GM18951 (cell line): ENCODE results near the gene TSPAN31.

Experiments used
- POLR2A ChIP-seq: IDR thresholded peaks from 4 replicates; pipeline ENCODE4 v1.6.1; 2011; ENCODE audit warnings: mild to moderate bottlenecking; ENCODE audit not compliant: insufficient read length, insufficient read depth; ENCODE audit errors: extremely low read depth
- in situ Hi-C: fragments of 300-500 bp; cut with MboI; formaldehyde crosslinking; loops from one replicate; pipeline ENCODE4 v1.12.0; 2022; ENCODE audit warnings: low sequenced_read_pairs, mixed read lengths, inconsistent platforms; ENCODE audit not compliant: unreplicated experiment

The TSPAN31 gene

DNA sequence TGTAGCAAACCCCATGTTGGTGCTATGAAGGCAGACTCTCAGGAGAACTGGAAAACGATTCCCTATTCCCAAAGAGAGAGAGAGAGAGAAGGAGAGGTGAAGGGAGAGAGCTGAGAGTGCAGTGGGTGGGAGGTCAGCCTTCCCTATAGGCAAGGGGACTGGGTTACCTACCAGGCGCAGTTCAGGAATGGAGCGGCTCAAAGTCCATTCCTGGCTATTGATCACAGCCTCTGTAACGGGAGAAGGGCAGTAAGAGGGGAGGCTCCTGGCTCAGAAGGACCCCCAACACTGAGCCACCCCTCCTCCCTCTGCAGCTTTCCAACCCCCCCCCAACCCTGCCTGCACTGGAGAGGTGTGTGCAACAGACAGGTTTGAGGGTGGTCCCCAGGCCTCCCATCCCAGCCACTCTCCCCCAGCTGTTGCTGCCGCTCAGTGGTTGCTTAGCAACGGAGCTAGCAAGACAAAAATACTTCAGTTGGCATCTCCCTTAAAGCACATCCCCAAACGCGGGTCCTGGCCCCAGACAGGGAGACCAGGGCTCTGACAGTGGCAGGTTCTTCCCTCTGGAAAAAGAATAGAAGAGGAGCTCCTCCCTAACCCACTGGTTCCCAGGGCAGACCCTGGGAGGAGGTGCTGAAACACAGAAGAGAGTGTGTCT, 9.5 kb upstream of the TSPAN31 start:
- TF ChIP-seq POLR2A: no peak
- in situ Hi-C loops: no loop called here

DNA sequence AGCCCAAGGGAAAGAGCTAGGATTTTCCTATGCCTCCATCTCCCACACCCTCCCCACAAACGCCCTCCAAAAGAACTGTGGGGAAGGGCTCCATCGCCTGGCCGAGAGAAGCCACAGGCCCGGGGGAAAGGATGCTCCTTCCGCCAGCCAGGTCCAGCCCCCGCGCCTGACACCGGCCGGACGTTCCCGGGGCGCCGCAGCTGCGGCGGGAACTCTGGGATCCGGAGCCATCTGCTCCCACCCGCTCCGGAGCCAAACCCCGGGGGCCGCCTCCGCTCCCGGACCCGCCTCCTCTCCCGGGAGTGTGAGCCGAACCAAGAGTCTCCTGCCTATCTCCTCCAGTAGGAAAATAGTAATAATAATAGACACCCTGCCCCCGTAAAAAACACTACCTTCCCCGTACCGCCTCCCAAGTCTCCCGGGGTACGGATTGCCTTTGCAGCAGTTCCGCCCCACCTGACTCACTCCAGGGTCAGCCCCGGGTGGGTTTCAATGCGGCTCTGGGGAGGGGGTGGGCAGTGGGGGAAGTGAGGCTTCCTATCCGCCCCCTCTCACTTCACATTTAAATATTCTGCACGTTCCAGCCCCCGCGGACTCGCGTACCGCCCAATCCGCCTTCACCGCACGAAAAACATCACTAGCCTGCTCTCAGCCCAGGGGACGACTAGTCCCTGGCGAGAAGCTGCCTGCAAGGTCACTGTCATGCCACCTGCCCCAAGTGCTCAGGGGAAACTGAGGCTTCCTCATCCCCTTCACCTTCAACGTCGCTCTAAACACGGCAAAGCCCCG, 8.7 kb upstream of the TSPAN31 start:
- TF ChIP-seq POLR2A: no peak
- in situ Hi-C loops: no loop called here

DNA sequence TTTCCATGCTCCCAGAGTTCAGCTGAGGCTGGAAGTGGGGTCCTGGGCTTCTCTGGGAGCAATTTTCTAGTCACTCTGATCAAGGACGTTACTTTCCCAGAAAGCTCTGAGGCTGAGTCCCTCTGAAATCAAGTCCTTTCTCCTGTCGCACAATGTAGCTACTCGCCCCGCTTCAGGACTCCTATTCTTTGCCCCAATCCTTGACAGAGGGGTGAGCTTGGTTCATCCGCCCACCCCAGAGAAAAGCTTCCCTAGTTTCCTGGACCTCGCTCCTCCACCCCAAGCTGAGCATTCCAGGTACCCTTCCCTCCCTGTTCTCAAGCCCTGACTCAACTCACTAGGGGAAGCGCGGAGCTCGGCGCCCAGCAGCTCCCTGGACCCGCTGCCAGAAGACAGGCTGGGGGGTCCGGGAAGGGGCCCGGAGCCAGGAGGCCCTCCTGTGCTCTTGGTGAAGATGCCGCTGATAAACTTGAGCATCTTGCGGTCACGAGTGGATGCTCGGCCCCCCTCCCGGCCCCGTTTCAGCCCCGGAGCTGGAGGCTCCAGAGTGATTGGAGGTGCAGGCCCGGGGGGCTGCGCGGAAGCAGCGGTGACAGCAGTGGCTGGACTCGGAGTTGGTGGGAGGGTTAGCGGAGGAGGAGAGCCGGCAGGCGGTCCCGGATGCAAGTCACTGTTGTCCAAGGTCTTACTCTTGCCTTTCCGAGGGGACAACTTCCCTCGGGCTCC, 7.9 kb upstream of the TSPAN31 start:
- in situ Hi-C loops: no loop called here
- no peak for TF ChIP-seq POLR2A

DNA sequence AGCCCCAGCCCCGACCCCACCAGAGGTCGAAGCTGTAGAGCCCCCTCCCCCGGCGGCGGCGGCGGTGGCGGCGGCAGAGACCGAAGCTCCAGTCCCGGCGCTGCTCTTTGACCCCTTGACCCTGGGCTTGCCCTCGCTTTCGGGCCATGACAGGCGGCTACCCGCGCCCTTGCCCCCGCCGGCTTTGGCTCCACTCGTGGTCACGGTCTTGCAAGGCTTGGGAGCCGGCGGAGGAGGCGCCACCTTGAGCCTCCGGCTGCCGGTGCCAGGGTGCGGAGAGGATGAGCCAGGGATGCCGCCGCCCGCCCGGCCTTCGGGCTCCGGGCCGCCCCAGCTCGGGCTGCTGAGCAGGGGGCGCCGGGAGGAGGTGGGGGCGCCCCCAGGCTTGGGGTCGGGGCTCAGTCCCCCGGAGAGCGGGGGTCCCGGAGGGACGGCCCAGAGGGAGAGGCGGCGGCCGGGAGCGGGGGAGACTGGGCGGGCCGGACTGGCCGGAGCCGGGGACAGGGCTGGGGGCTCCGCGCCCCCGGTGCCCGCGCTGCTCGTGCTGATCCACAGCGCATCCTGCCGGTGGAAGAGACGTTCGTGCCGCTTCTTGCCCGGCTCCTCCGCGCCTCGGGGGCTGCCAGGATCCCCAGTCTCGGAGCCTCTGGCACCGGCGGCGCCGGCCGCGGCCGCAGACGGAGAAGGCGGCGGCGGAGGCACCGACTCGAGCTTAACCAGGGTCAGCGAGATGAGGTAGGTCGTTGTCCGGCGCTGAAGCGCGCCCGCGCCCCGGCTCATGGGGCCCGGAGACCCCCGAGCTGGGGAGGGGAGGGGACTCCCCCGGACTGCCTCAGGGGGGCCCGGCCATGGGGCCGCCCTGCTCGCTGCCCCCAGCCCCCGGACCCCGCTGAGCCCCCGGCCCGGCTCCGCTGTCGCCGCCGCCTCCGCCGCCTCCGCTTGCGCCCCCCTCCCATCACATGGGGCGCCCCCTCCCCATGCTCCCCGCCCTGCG, 7.1 kb upstream of the TSPAN31 start:
- in situ Hi-C loops: no loop called here
- no peak for TF ChIP-seq POLR2A

DNA sequence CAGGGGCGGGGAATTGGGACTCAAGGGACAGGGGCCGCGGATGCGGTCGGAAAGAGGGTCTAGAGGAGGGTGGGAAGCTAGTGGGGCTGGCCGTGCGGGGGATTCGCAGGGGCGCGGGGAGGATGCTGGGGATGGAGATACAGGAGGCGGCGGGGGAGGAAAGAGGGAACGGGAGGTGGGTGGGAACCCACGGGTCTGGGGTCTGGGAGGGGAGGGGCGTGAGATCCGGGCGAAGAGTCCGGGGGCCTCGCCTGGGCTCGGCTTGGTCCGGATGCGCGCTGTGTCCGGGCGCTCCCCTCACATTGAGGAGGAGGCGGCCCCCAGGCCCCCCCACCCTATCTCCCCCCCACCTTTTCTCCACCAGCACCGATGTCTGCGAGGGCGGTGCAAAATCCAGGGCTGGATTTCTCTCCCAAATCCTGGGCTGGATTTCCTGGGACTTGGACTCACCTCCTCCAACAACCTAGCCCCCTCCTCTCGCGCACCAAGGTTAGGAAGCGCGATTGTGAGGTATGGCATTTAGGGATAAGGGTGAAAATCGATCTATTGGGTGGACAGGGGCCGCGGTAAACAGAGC, 6.1 kb upstream of the TSPAN31 start, which contains the start of gene AGAP2:
AGAP2 (minus strand) TSS at position 82 of the 577 bp plus-strand sequence. CDS start 496 bp downstream, outside the sequence.
- TF ChIP-seq POLR2A: no peak
- in situ Hi-C loops: no loop called here

DNA sequence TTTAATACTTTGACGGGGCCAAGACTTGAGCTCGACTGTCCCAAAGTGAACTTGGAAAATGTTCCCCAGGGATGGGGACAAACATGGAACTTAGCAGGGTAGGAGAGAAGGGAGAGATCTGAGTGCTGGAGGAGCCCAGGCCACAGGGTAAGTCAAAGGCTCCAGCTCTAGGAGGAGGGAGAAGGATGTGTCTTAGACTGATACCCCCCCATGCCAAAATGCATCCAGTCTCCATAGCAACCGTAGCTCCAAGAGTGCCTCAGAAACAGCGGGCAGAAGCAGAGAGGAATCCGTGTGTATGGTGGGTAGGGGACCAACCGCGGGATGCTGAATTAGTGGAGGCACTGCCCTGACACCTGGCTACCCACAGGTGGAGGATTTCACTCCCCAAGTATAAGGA, 5.5 kb upstream of the TSPAN31 start:
- in situ Hi-C loops: no loop called here
- TF ChIP-seq POLR2A: no peak

DNA sequence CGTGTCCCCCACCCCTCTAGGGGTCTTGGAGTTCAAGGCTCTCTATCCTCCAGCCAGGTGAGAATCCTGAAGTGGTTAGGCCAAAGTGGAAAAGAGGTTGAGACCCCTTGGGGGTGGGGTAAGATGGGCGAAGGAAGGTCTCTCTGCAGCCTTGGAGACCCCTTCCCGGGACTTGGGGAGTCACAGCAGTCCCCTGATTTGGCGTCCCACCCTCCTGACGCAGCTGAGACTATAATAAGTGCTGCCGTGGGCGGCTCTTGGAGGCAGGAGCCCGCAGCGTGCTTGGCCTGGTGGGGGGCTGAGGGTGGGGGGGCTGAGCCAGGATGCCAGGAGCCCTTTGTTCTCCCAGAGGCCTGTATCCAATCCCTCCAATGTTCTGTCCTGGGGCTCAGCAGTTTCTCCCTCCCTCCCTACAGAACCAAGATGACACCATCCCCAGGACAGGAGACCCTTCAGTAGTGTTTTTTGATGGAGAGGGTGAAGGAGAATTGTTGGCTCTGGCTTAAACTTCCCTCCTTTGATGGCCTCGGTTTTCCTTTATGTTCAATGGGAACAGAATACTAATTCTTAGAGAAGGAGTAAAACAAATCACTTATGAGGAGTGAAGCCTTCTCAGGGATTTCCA, 4.8 kb upstream of the TSPAN31 start:
- in situ Hi-C loops: no loop called here
- no peak for TF ChIP-seq POLR2A

DNA sequence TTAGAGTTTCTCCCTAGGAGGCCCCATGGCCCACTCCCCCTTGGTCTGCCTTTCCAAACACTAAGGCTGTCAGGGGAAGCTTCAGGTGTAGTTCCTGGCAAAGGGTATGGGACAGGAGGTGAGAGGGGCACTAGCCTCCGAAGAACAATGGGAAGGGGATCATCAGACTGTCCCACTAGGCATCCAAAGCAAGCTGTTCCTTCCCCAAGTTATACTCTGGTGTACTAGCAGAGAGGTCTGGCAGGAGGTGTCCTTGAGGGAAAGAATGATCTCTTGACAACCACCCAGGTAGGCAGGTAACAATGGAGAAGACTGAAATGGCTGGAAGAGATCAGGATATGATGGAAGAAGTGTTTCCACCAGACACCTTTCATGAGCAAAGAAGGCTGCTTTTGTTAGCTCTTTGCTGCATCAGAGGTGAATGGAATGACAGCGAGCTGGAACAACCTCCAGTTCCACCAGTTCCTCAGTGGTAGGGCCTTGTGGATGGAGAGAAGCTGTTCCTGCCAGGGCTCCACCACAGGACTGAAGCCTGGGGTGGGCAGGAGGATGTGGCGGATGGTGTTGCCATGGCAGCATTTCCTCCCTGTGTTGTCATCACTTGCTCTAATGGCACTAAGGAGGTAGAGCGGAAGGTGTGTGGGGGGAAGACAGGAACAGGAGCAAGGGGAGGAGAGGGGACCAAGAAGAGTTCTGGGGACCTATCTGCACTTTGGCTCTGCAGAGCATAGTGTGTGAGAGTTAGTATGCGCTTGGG, 4.0 kb upstream of the TSPAN31 start:
- no peak for TF ChIP-seq POLR2A
- in situ Hi-C loops: no loop called here

DNA sequence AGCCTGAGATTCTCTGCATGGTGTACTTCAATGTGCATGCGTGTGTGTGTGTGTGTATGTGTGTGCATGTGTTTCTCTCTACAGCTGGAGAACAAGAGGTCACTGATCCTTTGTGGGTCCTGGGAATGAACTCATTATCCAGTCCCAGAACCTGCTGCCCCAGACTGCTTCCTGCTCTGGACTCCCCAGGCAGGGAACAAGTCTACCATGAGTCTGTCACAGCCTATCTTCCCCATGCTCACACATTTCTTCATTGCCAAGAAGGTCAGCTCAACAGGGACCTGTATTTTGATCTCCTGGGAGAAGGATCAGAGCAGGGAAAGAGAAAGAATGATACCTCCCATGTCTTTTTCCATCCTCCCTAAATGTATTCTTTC, 3.4 kb upstream of the TSPAN31 start:
- in situ Hi-C loops: no loop called here
- no peak for TF ChIP-seq POLR2A

DNA sequence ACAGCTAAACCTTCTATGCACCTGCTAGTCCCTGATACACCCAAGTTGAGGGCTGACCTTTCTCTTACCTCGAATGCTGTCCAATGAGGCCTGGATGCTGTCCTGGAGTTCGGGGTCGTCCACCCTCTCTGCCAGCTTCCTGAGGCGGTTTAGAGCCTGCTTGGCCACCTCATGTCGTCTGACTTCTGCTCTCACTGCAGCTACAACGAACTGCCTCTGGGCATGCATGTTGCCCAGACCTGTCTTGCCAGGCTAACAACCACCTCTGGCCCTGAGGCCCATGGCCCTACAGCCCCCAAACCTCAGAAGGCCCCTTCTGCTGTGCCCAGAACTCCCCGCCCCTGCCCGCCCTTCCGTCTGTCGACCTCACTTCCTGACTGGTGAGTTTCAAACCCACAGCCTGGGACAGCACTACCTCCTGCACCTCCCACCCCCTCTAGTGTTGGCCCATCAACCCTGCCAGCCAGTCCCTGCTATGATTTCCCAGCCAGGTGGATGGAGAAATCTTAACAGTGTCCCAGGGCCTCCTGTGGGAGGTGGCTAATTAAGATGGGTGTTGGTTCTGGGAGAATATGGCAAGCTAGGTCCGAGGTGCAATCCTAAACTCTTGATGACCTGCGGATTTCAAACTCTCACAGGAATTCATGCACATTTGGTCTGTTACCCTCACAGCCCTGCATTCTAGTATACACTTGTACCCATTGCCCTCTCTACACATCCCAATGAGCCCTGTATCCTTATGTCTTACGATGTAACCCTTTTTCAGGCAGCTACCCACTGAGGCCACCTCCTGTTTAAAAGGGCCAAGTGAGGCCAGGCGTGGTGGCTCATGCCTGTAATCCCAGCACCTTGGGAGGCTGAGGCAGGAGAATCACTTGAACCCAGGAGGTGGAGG, 2.7 kb upstream of the TSPAN31 start:
- peak; percentile 61 for TF ChIP-seq POLR2A
- in situ Hi-C loops: no loop called here

DNA sequence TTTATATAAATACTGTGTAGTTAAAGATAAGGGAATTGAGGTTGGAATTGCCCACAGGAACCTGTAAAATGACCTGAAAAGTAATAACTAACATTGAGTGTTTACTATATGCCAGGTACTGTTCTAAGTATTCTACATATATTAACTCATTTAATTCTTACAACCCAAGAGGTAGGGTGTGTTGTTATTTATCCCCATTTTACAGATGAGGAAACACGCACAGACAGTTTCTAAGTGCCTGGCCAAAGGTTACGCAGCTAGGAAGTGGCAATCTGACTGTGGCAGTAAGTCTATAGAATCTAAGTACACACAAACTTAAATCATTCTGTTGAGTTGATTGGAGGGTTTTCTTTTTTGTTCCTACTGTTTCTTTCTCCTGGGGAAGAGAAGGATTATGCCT, 1.1 kb upstream of the TSPAN31 start:
- in situ Hi-C loops: no loop called here
- no peak for TF ChIP-seq POLR2A
